Choroid plexus epithelial cell (primary cell): ENCODE data around the gene BRD3OS.
"Not testable (repeated sequence)": the region's sequence is repeated elsewhere in the genome, so short reads cannot be mapped to it uniquely, and the experiment has no call there.

Source experiments
- DNase-seq: peaks from one replicate; pipeline ENCODE4 v3.0.0-alpha.2; 2010; ENCODE audit warnings: low read depth
- H3K4me3 ChIP-seq: 2 replicates; pipeline ENCODE4 v1.5.1; 2011; ENCODE audit warnings: low read depth, mild to moderate bottlenecking, control low read depth, low read length, moderate library complexity
- TF ChIP-seq, protein P1 (sequence below): conservative IDR thresholded peaks from 2 replicates; pipeline ENCODE4 v1.5.1; 2011; ENCODE audit warnings: low read depth, mild to moderate bottlenecking, control low read depth, inconsistent platforms, low read length, moderate library complexity

BRD3OS gene

DNA sequence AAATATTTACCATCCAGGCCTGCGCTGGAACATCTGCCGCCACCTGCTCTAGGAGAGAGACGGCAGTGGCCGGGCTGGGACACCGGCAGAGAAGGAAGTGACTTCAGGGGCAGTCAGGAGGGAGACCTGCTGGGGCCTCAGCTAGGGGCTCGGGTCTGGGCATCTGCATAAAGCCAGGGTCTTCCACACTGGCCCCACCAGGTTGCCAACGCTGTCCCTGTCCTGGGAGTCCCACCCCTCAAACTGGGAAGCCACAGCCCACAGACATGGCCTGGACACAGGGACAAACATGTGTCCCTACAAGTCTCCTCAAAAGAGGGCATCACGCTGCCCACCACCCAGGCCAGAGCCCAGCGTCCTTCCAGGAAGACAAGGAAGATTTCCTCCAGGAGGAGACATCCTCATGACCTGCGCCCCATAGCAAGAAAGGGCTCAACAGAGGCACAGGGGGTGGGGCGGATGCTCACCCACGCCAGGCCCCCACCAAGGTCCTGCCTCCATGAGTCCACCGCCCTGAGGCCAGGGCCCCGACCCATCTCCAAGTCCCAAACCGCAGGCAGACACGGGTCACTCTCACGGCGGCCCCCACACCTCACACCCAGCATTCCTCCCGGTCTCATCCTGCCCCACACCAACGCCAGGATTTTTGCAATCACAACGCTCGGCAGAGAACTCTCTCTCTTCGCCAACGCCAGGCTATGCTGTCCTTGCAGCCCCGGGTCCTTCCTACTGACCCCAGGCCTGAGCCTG is 42.1 kb upstream of the BRD3OS start:
- H3K4me3 ChIP-seq: no peak overlapping the region
- TF ChIP-seq, protein P1, sequence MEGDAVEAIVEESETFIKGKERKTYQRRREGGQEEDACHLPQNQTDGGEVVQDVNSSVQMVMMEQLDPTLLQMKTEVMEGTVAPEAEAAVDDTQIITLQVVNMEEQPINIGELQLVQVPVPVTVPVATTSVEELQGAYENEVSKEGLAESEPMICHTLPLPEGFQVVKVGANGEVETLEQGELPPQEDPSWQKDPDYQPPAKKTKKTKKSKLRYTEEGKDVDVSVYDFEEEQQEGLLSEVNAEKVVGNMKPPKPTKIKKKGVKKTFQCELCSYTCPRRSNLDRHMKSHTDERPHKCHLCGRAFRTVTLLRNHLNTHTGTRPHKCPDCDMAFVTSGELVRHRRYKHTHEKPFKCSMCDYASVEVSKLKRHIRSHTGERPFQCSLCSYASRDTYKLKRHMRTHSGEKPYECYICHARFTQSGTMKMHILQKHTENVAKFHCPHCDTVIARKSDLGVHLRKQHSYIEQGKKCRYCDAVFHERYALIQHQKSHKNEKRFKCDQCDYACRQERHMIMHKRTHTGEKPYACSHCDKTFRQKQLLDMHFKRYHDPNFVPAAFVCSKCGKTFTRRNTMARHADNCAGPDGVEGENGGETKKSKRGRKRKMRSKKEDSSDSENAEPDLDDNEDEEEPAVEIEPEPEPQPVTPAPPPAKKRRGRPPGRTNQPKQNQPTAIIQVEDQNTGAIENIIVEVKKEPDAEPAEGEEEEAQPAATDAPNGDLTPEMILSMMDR: no peak
- no peak for DNase-seq

DNA sequence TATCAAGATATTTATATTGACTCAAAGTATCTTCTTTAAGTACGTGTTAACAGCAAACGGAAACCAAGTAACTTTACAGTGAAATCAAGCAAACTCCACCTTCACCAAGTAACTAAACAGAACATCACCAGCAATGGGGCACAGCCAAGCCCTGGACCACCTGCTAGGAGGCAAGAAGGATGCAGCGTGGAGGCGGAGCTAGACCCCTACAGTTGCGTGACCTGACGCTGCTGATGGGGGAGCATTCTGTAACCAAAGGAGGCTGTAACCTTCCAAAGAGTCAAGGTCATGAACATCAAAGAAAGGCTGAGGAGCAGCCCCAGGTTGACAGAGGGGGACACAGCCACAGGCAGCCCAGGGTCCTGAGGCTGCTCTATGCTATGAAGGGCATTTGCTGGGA is 39.2 kb upstream of the BRD3OS start:
- TF ChIP-seq, protein P1: no peak
- no peak for DNase-seq
- H3K4me3 ChIP-seq: no peak overlapping the region

DNA sequence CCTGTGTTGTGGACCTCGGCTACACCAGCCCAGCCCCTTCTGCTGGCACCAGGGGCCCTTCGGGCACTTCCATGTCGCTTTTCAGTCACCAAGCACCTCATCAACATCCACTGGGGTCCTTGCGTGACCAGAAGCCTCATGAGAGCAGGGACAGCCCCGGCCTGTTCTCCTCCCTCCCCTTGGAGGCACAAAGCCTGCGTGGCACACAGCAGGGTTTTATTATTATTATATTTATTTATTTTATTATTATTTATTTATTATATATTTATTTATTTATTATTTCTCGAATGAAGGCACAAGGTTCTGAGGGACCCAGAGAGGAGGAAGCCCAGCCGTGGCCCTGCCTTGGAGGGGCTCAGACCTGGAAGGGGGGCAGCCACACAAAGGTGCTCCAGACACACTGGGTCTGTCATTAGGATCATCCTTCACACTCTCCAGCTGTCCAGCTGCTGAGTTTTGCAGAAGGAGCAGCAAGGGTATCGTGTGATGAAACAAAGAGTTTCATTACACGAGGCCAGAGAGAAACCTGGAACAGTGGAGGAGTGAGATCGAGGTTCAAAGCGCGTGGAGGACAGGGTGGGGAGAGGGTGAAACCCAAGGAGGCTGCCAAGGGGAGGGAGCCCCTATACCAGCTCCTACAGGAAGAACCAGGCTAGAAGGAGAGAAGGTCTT is 38.4 kb upstream of the BRD3OS start:
- TF ChIP-seq, protein P1: no peak
- H3K4me3 ChIP-seq: no peak overlapping the region
- DNase-seq: no peak

DNA sequence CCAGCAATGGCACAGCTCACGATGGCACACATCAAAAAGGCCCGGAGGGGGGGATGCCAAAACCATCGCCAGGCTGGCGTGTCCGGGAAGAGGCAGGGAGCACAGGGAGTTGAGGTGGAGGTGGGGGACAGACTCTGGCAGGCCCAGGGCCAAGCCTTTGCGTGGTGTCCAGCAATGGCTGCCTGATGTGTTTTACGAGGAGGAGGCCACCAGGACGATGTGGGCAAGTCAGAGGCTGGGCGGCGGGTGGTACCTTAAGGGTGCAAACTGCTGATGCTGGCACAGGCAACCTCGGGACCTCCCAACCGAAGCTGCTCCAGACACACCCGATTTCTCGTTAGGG is 37.9 kb upstream of the BRD3OS start:
- DNase-seq: no peak
- TF ChIP-seq, protein P1: no peak
- no peak overlapping the region for H3K4me3 ChIP-seq

DNA sequence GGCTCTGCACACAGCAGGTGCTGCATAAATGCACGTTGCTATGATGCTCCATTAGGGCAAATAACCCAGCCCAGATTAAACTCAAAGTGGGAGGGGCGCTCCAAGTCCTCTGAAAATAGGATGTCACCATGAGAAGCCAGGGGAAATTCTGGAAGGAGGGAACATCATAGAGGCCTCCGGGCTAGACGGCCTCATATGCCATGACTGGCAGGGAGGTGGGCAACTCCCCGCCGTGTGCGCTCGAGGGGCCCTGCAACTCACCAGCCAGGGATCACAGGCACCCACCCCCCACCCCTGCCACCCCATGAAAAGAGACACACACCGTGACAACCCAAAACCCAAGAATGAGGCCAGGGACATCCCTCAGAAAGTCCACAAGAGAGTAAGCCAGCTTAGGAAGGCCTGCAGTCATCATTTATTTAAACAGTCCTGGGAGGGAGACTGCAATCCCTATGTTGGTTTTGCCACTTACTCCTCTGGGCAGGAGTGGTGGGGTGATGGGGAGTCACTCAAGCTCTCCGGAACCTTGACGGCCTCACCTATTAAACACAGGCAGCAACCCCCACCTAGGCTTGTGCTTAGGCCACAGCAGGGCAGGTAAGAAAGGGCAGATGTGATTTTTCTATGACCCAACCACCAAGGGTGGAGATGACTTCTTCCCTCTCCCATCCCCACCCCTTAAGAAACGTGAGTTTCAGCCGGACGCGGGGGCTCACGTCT is 37.2 kb upstream of the BRD3OS start:
- TF ChIP-seq, protein P1: no peak
- no peak overlapping the region for H3K4me3 ChIP-seq
- no peak for DNase-seq

DNA sequence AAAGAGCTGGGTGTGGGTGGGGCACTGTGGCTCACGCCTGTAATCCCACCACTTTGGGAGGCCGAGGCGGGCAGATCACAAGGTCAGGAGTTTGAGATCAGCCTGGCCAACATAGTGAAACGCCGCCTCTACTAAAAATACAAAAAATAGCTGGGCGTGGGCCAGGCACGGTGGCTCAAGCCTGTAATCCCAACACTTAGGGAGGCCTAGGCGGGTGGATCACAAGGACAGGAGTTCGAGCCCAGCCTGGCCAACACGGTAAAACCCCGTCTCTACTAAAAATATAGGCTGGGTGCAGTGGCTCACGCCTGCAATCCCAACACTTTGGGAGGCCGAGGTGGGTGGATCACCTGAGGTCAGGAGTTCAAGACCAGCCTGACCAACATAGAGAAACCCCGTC is 36.5 kb upstream of the BRD3OS start:
- H3K4me3 ChIP-seq, DNase-seq: not testable (repeated sequence)

DNA sequence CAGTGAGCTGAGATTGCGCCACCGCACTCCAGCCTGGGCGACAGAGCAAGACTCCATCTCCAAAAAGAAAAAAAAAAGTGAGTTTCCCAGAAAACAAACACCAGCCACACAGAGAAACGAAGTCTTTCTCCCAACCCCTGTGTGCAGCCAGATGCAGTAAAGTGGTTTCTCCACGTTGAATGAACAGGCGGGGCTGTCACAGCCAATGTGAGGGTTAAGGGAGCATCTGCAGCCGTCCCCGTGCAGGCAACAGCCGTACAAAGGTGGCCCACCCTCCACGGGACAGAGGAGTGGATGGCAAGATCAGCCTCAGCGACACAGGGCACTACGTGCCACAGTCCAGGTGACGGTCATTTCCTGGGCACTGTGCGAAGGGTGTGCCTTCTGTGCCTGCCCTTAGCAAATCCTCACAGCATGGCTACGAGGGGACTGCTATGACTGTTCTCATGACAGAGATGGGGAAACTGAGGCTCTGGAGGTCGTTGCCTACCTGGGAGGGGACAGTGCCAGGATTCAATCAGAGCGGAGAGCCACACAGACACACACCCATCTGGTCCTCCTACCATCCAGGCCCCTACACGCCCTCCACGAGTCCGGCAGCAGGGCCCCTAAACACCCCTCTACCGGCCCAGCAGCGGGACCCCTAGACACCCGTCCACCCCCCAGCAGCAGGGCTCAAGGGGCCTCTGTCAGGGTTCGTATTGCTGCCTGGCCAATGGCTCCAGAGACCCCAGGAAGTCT is 35.5 kb upstream of the BRD3OS start:
- DNase-seq: no peak
- TF ChIP-seq, protein P1: no peak
- no peak overlapping the region for H3K4me3 ChIP-seq
